Prostate gland (tissue), 2 donors: ENCODE measurements around the gene SLC16A13. TPM values are rescaled to one million over a fixed set of nuclear protein-coding genes. Genes with fewer than 3 reads are reported as not detected.
"Not testable (repeated sequence)": the region's sequence is repeated elsewhere in the genome, so short reads cannot be mapped to it uniquely, and the experiment has no call there.

Experiments
- DNase-seq: peaks from one replicate; pipeline ENCODE4 v3.0.0-alpha.2; 2019; ENCODE audit warnings: low spot score
- H3K27ac ChIP-seq, 2 donors: fragments of 200-600 bp; sonication (generic); 2 replicates each; pipeline ENCODE4 v1.5.1; 2017 to 2019
- H3K27me3 ChIP-seq: fragments of 200-600 bp; sonication (generic); replicated peaks from 2 replicates; pipeline ENCODE4 v1.5.1; 2019; ENCODE audit not compliant: insufficient read depth
- H3K36me3 ChIP-seq, 2 donors: fragments of 200-600 bp; sonication (generic); 1 replicate in 1 of 2; 2 replicates in 1 of 2; pipeline versions ENCODE4 v1.5.1 to v1.8.1; 2017 to 2019
- H3K4me1 ChIP-seq: fragments of 200-600 bp; sonication (generic); replicated peaks from 2 replicates; pipeline ENCODE4 v1.5.1; 2019
- H3K4me3 ChIP-seq, 2 donors: fragments of 200-600 bp; sonication (generic); 2 replicates each; pipeline ENCODE4 v1.5.1; 2017 to 2019
- H3K9me3 ChIP-seq: fragments of 200-600 bp; sonication (generic); 2 replicates; pipeline ENCODE4 v1.5.1; 2017
- CTCF ChIP-seq, 4 experiments: fragments of 200-600 bp in 2 of 4; fragments of 450-650 bp in 2 of 4; sonication (generic) in 2 of 4; IDR thresholded peaks; 1 replicate in 3 of 4; 2 replicates in 1 of 4; pipeline ENCODE4 v1.5.1; 2016 to 2019; ENCODE audit warnings: antibody characterized with exemption in 4 of 4, mild to moderate bottlenecking in 2 of 4, moderate library complexity in 2 of 4
- POLR2A ChIP-seq: fragments of 450-650 bp; IDR thresholded peaks from one replicate; pipeline ENCODE4 v1.6.1; 2016; ENCODE audit warnings: antibody characterized with exemption, mild to moderate bottlenecking
- POLR2AphosphoS5 ChIP-seq: sonication (generic); formaldehyde crosslinking; IDR thresholded peaks from one replicate; pipeline ENCODE4 v1.6.1; 2017; ENCODE audit warnings: antibody characterized with exemption
- WGBS: methylation state at CpG from one replicate; pipeline ENCODE4 v1.1.5; 2018; 5-methylcytosine and 5-hydroxymethylcytosine counted together
- intact Hi-C: fragments of 100-400 bp; cut with DNase I; formaldehyde crosslinking; loops from one replicate; pipeline ENCODE4 v1.14.2; 2022
- total RNA-seq, 2 donors: library from RNA; depleted of rRNA; stranded (reverse); fragments of >200 nt; gene quantifications; one replicate each; pipeline ENCODE4 v1.1.0, GENCODE V29; 2016

The SLC16A13 gene
- total RNA-seq, 2 donors from 2014 or later: 1.7 to 1.8 TPM

- peaks cover 25% of the 10 kb centered on the region for H3K4me1 ChIP-seq
- TF ChIP-seq CTCF (IDR thresholded peaks at IDR 0.05): peak; percentile 59 to 97 (median 92)
- no peak for TF ChIP-seq POLR2AphosphoS5
- WGBS: 22% methylated on average over 5 of the region's 5 CpGs
- peak; percentile 55 for DNase-seq
- H3K36me3 ChIP-seq: no peaks in the 10 kb centered on the region
- H3K27me3 ChIP-seq: no peaks in the 10 kb centered on the region
- H3K9me3 ChIP-seq: no peaks in the 10 kb centered on the region
- intact Hi-C loops: loop anchor here (5.0 to 10.0 kb wide), 2 partner anchors 132 to 239 kb away; partner anchors contain the start of genes ASGR1 and SLC2A4
- peak overlapping the region; percentile 89 for H3K27ac ChIP-seq
- H3K4me3 ChIP-seq: peak overlapping the region in 1 of 2 donors; percentile 33
Observed at GRCh38 chr17:7045492-7046126, 9.8 kb downstream of the SLC16A13 start.

- DNase-seq: peak; percentile 92
- intact Hi-C loops: loop anchor here (5.0 to 10.0 kb wide), 2 partner anchors 131 to 239 kb away; partner anchors contain the start of genes ASGR1 and SLC2A4
- WGBS: 18% methylated on average over 15 of the region's 15 CpGs
- Histone ChIP-seq H3K9me3 (no peaks in the 10 kb centered on the region), H3K27me3 (no peaks in the 10 kb centered on the region), H3K4me1 (peaks cover 25% of the 10 kb centered on the region), H3K4me3 (peak overlapping the region; percentile 11 to 33), H3K27ac (peak overlapping the region; percentile 89), H3K36me3 (no peaks in the 10 kb centered on the region)
- peak in 1 of 4 experiments; percentile 14 for TF ChIP-seq CTCF (IDR thresholded peaks at IDR 0.05)
- peak; percentile 75 for TF ChIP-seq POLR2AphosphoS5
- no peak for TF ChIP-seq POLR2A
Observed at GRCh38 chr17:7046127-7046724, 10.4 kb downstream of the SLC16A13 start.

GRCh38 chr17:7046725-7047397, 11.0 kb downstream of the SLC16A13 start:
- H3K9me3 ChIP-seq, H3K36me3 ChIP-seq, H3K27me3 ChIP-seq: not testable (repeated sequence)
- H3K27ac ChIP-seq: peak overlapping the region; percentile 89
- H3K4me1 ChIP-seq: peaks cover 24% of the 10 kb centered on the region
- H3K4me3 ChIP-seq: peak overlapping the region; percentile 11 to 33
- 8% methylated on average over 26 of the region's 26 CpGs for WGBS
- DNase-seq: peak; percentile 77
- TF ChIP-seq POLR2AphosphoS5: peak; percentile 56
- intact Hi-C loops: loop anchor here (5.0 to 10.0 kb wide), 2 partner anchors 130 to 238 kb away; partner anchors contain the start of genes ASGR1 and SLC2A4

- peak overlapping the region; percentile 89 for H3K27ac ChIP-seq
- H3K4me1 ChIP-seq: peaks cover 20% of the 10 kb centered on the region
Observed at GRCh38 chr17:7047566-7047965, 11.8 kb downstream of the SLC16A13 start.

More at GRCh38 chr17:7047566-7047965, 11.8 kb downstream of the SLC16A13 start:
- Histone ChIP-seq H3K36me3 (no peaks in the 10 kb centered on the region), H3K9me3 (no peaks in the 10 kb centered on the region), H3K27me3 (no peaks in the 10 kb centered on the region), H3K4me3 (peak overlapping the region; percentile 11 to 33)
- WGBS: 79% methylated on average over 6 of the region's 6 CpGs
- DNase-seq: no peak
- intact Hi-C loops: loop anchor here (5.0 to 10.0 kb wide), 2 partner anchors 130 to 237 kb away; partner anchors contain the start of genes ASGR1 and SLC2A4
- TF ChIP-seq CTCF (IDR thresholded peaks at IDR 0.05) (no peak), POLR2A (no peak), POLR2AphosphoS5 (no peak)
